ENCODE measurements around the gene MC3R. TPM values are rescaled to one million over a fixed set of nuclear protein-coding genes. Genes with fewer than 3 reads are reported as not detected.

Gene MC3R
- total RNA-seq, 1 experiment from 2014 or later = not detected

GRCh38 chr20:56259948-56260347 lies 11.4 kb downstream of the MC3R start:
- POLR2A ChIA-PET (ENCODE audit: unreplicated experiment) = no interaction called here
- DNase-seq (peak; percentile 47), ATAC-seq (no peak)

GRCh38 chr20:56268536-56268935 lies 20.0 kb downstream of the MC3R start:
- Histone ChIP-seq H3K9me2 (replicated peaks; ENCODE audit: low read length) (no peaks in the 10 kb centered on the region), H3K4me1 (ENCODE audit: insufficient read depth, low read length) (no peaks in the 10 kb centered on the region), H3K4me3 (ENCODE audit: low read length) (no peak overlapping the region), H3F3A (ENCODE audit: low read length, unreplicated experiment) (no peaks in the 10 kb centered on the region), H4K20me1 (ENCODE audit: low read length) (no peaks in the 10 kb centered on the region), H3K4me2 (ENCODE audit: low read length) (no peak overlapping the region), H3K9ac (ENCODE audit: low read length) (no peak overlapping the region), H3K9me3 (ENCODE audit: low read length) (no peaks in the 10 kb centered on the region), H3K36me3 (ENCODE audit: low read depth, low read length) (no peaks in the 10 kb centered on the region), H3K27me3 (ENCODE audit: low read length) (peaks cover 38% of the 10 kb centered on the region), H2AFZ (ENCODE audit: low read length) (no peak overlapping the region), H3K27ac (ENCODE audit: low read length) (no peak overlapping the region), H3K79me2 (ENCODE audit: low read length) (no peaks in the 10 kb centered on the region)
- no TSS peak for BruUV-seq (replicated peaks)
- CTCF ChIA-PET = no interaction called here
- TF ChIP-seq EZH2 (IDR thresholded peaks at IDR 0.05; ENCODE audit: low read length, unreplicated experiment) = no peak
- TF ChIP-seq CTCF (conservative IDR thresholded peaks at IDR 0.05; ENCODE audit: low read depth, low read length) = no peak
- no peak for TF ChIP-seq EZH2phosphoT487 (IDR thresholded peaks at IDR 0.05; ENCODE audit: borderline replicate concordance, low read length)
- POLR2A ChIA-PET (ENCODE audit: unreplicated experiment) = no interaction called here
- intact Hi-C loops (cut with micrococcal nuclease) = no loop called here
- DNase-seq (no peak), ATAC-seq (no peak)

More at GRCh38 chr20:56259948-56260347, 11.4 kb downstream of the MC3R start:
- intact Hi-C loops (cut with micrococcal nuclease) = no loop called here
- Histone ChIP-seq H3K36me3 (ENCODE audit: low read depth, low read length) (no peaks in the 10 kb centered on the region), H3K4me2 (ENCODE audit: low read length) (no peak overlapping the region), H3K27ac (ENCODE audit: low read length) (no peak overlapping the region), H3K9me3 (ENCODE audit: low read length) (no peaks in the 10 kb centered on the region), H3F3A (ENCODE audit: low read length, unreplicated experiment) (no peaks in the 10 kb centered on the region), H3K79me2 (ENCODE audit: low read length) (no peaks in the 10 kb centered on the region), H3K4me1 (ENCODE audit: insufficient read depth, low read length) (peaks cover 5% of the 10 kb centered on the region; the same call in 1 of the 2 replicates), H3K9ac (ENCODE audit: low read length) (no peak overlapping the region), H2AFZ (ENCODE audit: low read length) (no peak overlapping the region), H3K4me3 (ENCODE audit: low read length) (no peak overlapping the region), H3K9me2 (replicated peaks; ENCODE audit: low read length) (no peaks in the 10 kb centered on the region), H3K27me3 (ENCODE audit: low read length) (peaks cover 23% of the 10 kb centered on the region), H4K20me1 (ENCODE audit: low read length) (no peaks in the 10 kb centered on the region)
- CTCF ChIA-PET = no interaction called here
- no TSS peak for BruUV-seq (replicated peaks)
- TF ChIP-seq CTCF (conservative IDR thresholded peaks at IDR 0.05; ENCODE audit: low read depth, low read length) (no peak), EZH2 (IDR thresholded peaks at IDR 0.05; ENCODE audit: low read length, unreplicated experiment) (no peak), EZH2phosphoT487 (IDR thresholded peaks at IDR 0.05; ENCODE audit: borderline replicate concordance, low read length) (no peak)

GRCh38 chr20:56271974-56272373 lies 23.4 kb downstream of the MC3R start:
- ChIA-PET POLR2A (ENCODE audit: unreplicated experiment) (no interaction called here), CTCF (no interaction called here)
- intact Hi-C loops (cut with micrococcal nuclease) = no loop called here
- Histone ChIP-seq H2AFZ (ENCODE audit: low read length) (no peak overlapping the region), H3K27me3 (ENCODE audit: low read length) (peaks cover 10% of the 10 kb centered on the region), H3K36me3 (ENCODE audit: low read depth, low read length) (no peaks in the 10 kb centered on the region), H4K20me1 (ENCODE audit: low read length) (no peaks in the 10 kb centered on the region), H3K79me2 (ENCODE audit: low read length) (no peaks in the 10 kb centered on the region), H3K9me3 (ENCODE audit: low read length) (no peaks in the 10 kb centered on the region), H3K27ac (ENCODE audit: low read length) (no peak overlapping the region), H3K4me3 (ENCODE audit: low read length) (no peak overlapping the region), H3K4me2 (ENCODE audit: low read length) (no peak overlapping the region), H3K4me1 (ENCODE audit: insufficient read depth, low read length) (no peaks in the 10 kb centered on the region), H3F3A (ENCODE audit: low read length, unreplicated experiment) (no peaks in the 10 kb centered on the region), H3K9me2 (replicated peaks; ENCODE audit: low read length) (no peaks in the 10 kb centered on the region), H3K9ac (ENCODE audit: low read length) (no peak overlapping the region)
- TF ChIP-seq EZH2 (IDR thresholded peaks at IDR 0.05; ENCODE audit: low read length, unreplicated experiment) (no peak), CTCF (conservative IDR thresholded peaks at IDR 0.05; ENCODE audit: low read depth, low read length) (no peak), EZH2phosphoT487 (IDR thresholded peaks at IDR 0.05; ENCODE audit: borderline replicate concordance, low read length) (no peak)
- no peak for DNase-seq
- no peak for ATAC-seq
- no TSS peak for BruUV-seq (replicated peaks)

Measured in PC-3 (cell line).